HEK293T (cell line): ENCODE results near the gene ZNF710.

ENCODE experiments used
- CTCF ChIA-PET: fragments of 350-600 bp; formaldehyde crosslinking; extraction: SDS; loops from one replicate; lab custom pipeline; 2021; ENCODE audit warnings: antibody characterized with exemption, inconsistent platforms; lab: Yijun Ruan, JAX
- POLR2A ChIA-PET: fragments of 350-600 bp; formaldehyde crosslinking; extraction: SDS; loops from one replicate; lab custom pipeline; 2020; ENCODE audit warnings: antibody characterized with exemption, inconsistent platforms; lab: Yijun Ruan, JAX
- DNase-seq: peaks from one replicate; pipeline ENCODE4 v3.0.0; 2012; ENCODE audit warnings: mixed read lengths; ENCODE audit errors: extremely low spot score
- ARNT ChIP-seq: fragments of 450-650 bp; IDR thresholded peaks from 2 replicates; pipeline ENCODE4 v1.6.1; 2017; ENCODE audit warnings: mild to moderate bottlenecking
- BHLHE40 ChIP-seq: fragments of 450-650 bp; IDR thresholded peaks from 2 replicates; pipeline ENCODE4 v1.6.1; 2016; ENCODE audit warnings: mild to moderate bottlenecking, moderate library complexity, borderline replicate concordance
- CTBP1 ChIP-seq: fragments of 450-650 bp; IDR thresholded peaks from 2 replicates; pipeline ENCODE4 v1.6.1; 2016; ENCODE audit warnings: borderline replicate concordance
- ELF4 ChIP-seq: fragments of 450-650 bp; IDR thresholded peaks from 2 replicates; pipeline ENCODE4 v1.6.1; 2017; ENCODE audit warnings: antibody characterized with exemption
- FOXA1 ChIP-seq: fragments of 450-650 bp; IDR thresholded peaks from 2 replicates; pipeline ENCODE4 v1.6.1; 2016; ENCODE audit warnings: mild to moderate bottlenecking
- FOXK2 ChIP-seq: fragments of 450-650 bp; IDR thresholded peaks from 2 replicates; pipeline ENCODE4 v1.6.1; 2016; ENCODE audit warnings: mild to moderate bottlenecking
- FOXM1 ChIP-seq: fragments of 450-650 bp; IDR thresholded peaks from 2 replicates; pipeline ENCODE4 v1.6.1; 2017; ENCODE audit warnings: mild to moderate bottlenecking, borderline replicate concordance
- HDGF ChIP-seq: fragments of 450-650 bp; IDR thresholded peaks from 2 replicates; pipeline ENCODE4 v1.6.1; 2017; ENCODE audit warnings: antibody characterized with exemption, borderline replicate concordance
- L3MBTL2 ChIP-seq: fragments of 450-650 bp; conservative IDR thresholded peaks from 2 replicates; pipeline ENCODE4 v1.6.1; 2016; ENCODE audit warnings: mild to moderate bottlenecking
- LEF1 ChIP-seq: fragments of 450-650 bp; IDR thresholded peaks from 2 replicates; pipeline ENCODE4 v1.6.1; 2017; ENCODE audit warnings: mild to moderate bottlenecking, borderline replicate concordance
- NFRKB ChIP-seq: fragments of 450-650 bp; IDR thresholded peaks from 2 replicates; pipeline ENCODE4 v1.6.1; 2016; ENCODE audit warnings: mild to moderate bottlenecking, moderate library complexity
- PKNOX1 ChIP-seq: fragments of 450-650 bp; IDR thresholded peaks from 2 replicates; pipeline ENCODE4 v1.6.1; 2016
- SP1 ChIP-seq: fragments of 450-650 bp; IDR thresholded peaks from 2 replicates; pipeline ENCODE4 v1.6.1; 2017
- SUZ12 ChIP-seq: fragments of 450-650 bp; IDR thresholded peaks from 2 replicates; pipeline ENCODE4 v1.6.1; 2016; ENCODE audit warnings: mild to moderate bottlenecking
- TARDBP ChIP-seq: fragments of 450-650 bp; IDR thresholded peaks from 2 replicates; pipeline ENCODE4 v1.6.1; 2016
- ZNF384 ChIP-seq: fragments of 450-650 bp; IDR thresholded peaks from 2 replicates; pipeline ENCODE4 v1.6.1; 2016

Gene ZNF710

GRCh38 chr15:90047956-90048575 is 46.9 kb downstream of the ZNF710 start:
- POLR2A ChIA-PET: no interaction called here
- CTCF ChIA-PET: no interaction called here

GRCh38 chr15:90049030-90049429 is 47.9 kb downstream of the ZNF710 start:
- POLR2A ChIA-PET: interaction anchor here (1.3 kb wide), 1 partner anchor 155 kb away, joined by 5 read pairs; the partner anchor contains the start of gene AP3S2
- CTCF ChIA-PET: no interaction called here

More at GRCh38 chr15:90047956-90048575, 46.9 kb downstream of the ZNF710 start:
- TF ChIP-seq FOXM1 (no peak), FOXK2 (no peak), SP1 (no peak), BHLHE40 (no peak), FOXA1 (no peak), ELF4 (no peak), HDGF (no peak), TARDBP (no peak), LEF1 (no peak), CTBP1 (no peak), PKNOX1 (no peak), L3MBTL2 (no peak), ZNF384 (no peak), NFRKB (no peak)
- DNase-seq: no peak

GRCh38 chr15:90049666-90050604 is 48.8 kb downstream of the ZNF710 start:
- DNase-seq: no peak
- ChIA-PET POLR2A (interaction anchor here (1.3 kb wide), 1 partner anchor 156 kb away, joined by 5 read pairs; the partner anchor contains the start of gene AP3S2), CTCF (no interaction called here)
- TF ChIP-seq PKNOX1 (no peak), CTBP1 (no peak), HDGF (no peak), SUZ12 (no peak), FOXA1 (no peak), LEF1 (no peak), SP1 (no peak), FOXM1 (no peak)

More at GRCh38 chr15:90049030-90049429, 47.9 kb downstream of the ZNF710 start:
- TF ChIP-seq CTBP1 (no peak), BHLHE40 (no peak), NFRKB (no peak), SUZ12 (no peak), ZNF384 (no peak), ELF4 (no peak), TARDBP (no peak), HDGF (no peak), L3MBTL2 (no peak), LEF1 (no peak), FOXA1 (no peak), FOXM1 (no peak), ARNT (no peak), SP1 (no peak), FOXK2 (no peak)
- no peak for DNase-seq

GRCh38 chr15:90051874-90052273 is 50.8 kb downstream of the ZNF710 start:
- no peak for DNase-seq
- CTCF ChIA-PET: interaction anchor here (0.5 kb wide), 1 partner anchor 18 kb away, joined by 4 read pairs; no protein-coding TSS in a partner anchor
- TF ChIP-seq HDGF: no peak
- TF ChIP-seq ARNT: no peak
- no peak for TF ChIP-seq ELF4
- no peak for TF ChIP-seq TARDBP
- no peak for TF ChIP-seq SUZ12
- no peak for TF ChIP-seq CTBP1
- TF ChIP-seq BHLHE40: no peak
- no peak for TF ChIP-seq SP1
- TF ChIP-seq L3MBTL2: no peak
- no peak for TF ChIP-seq ZNF384
- no peak for TF ChIP-seq PKNOX1
- no peak for TF ChIP-seq NFRKB
- no peak for TF ChIP-seq FOXM1
- no peak for TF ChIP-seq LEF1
- no peak for TF ChIP-seq FOXK2
- no peak for TF ChIP-seq FOXA1
- POLR2A ChIA-PET: no interaction called here

- no peak for DNase-seq
- TF ChIP-seq FOXA1 (no peak), L3MBTL2 (no peak), BHLHE40 (no peak), TARDBP (no peak), ELF4 (no peak), HDGF (no peak), NFRKB (no peak), ARNT (no peak), PKNOX1 (no peak), SUZ12 (no peak), CTBP1 (no peak), SP1 (no peak), FOXM1 (no peak)
- ChIA-PET CTCF (interaction anchor here (0.6 to 1.4 kb wide), 2 partner anchors 16 to 75 kb away, joined by 3 to 5 read pairs; no protein-coding TSS in a partner anchor), POLR2A (interaction anchor here (1.3 to 1.8 kb wide), 2 partner anchors 51 to 160 kb away, joined by 3 to 7 read pairs; partner anchors contain the start of gene AP3S2)
Observed at GRCh38 chr15:90053685-90054466, 52.8 kb downstream of the ZNF710 start.
